ENCODE measurements around the gene TMEM176A. TPM values are rescaled to one million over a fixed set of nuclear protein-coding genes. Genes with fewer than 3 reads are reported as not detected.

TMEM176A gene
- total RNA-seq, 1 donor from 2014 or later = not detected

GRCh38 chr7:150791746-150792452 is 8.7 kb upstream of the TMEM176A start:
- Histone ChIP-seq H3K36me3 (ENCODE audit: insufficient read depth, low read length) (no peaks in the 10 kb centered on the region), H3K27ac (ENCODE audit: low read depth, low read length) (no peak overlapping the region), H3K4me2 (ENCODE audit: low read length) (no peak overlapping the region), H3K79me2 (ENCODE audit: insufficient read depth, low read length) (no peaks in the 10 kb centered on the region), H3K27me3 (ENCODE audit: insufficient read depth, low read length) (no peaks in the 10 kb centered on the region), H3K9me3 (ENCODE audit: insufficient read depth, low read depth, low read length) (no peaks in the 10 kb centered on the region), H2AFZ (ENCODE audit: low read depth, low read length) (no peak overlapping the region), H3K4me1 (ENCODE audit: insufficient read depth, low read length) (no peaks in the 10 kb centered on the region), H3K4me3 (ENCODE audit: insufficient read depth, low read depth, low read length) (no peak overlapping the region), H4K20me1 (ENCODE audit: insufficient read depth, low read length) (no peaks in the 10 kb centered on the region), H3K9ac (ENCODE audit: low read length) (no peak overlapping the region)
- DNase-seq (ENCODE audit: low read depth) (no peak), FAIRE-seq (no peak)
- Mint-ChIP-seq H3K36me3 (ENCODE audit: low read depth, unreplicated experiment) (peaks cover 2% of the 10 kb centered on the region), H3K4me3 (ENCODE audit: unreplicated experiment) (no peak overlapping the region), H3K27me3 (ENCODE audit: low read depth, unreplicated experiment) (peaks cover 34% of the 10 kb centered on the region), H3K9me3 (ENCODE audit: unreplicated experiment) (no peaks in the 10 kb centered on the region), H3K27ac (ENCODE audit: unreplicated experiment) (no peak overlapping the region), H3K4me1 (ENCODE audit: low read depth, unreplicated experiment) (no peaks in the 10 kb centered on the region)
- TF ChIP-seq CTCF (IDR thresholded peaks at IDR 0.05; ENCODE audit: insufficient read depth, low read depth, low read length) = no peak
- no peak for TF ChIP-seq EZH2 (IDR thresholded peaks at IDR 0.05; ENCODE audit: insufficient read depth, low read length)

- Histone ChIP-seq H2AFZ (ENCODE audit: low read depth, low read length) (no peak overlapping the region), H3K27me3 (ENCODE audit: insufficient read depth, low read length) (no peaks in the 10 kb centered on the region), H3K4me2 (ENCODE audit: low read length) (no peak overlapping the region), H3K9ac (ENCODE audit: low read length) (no peak overlapping the region), H3K4me1 (ENCODE audit: insufficient read depth, low read length) (no peaks in the 10 kb centered on the region), H3K36me3 (ENCODE audit: insufficient read depth, low read length) (no peaks in the 10 kb centered on the region), H3K79me2 (ENCODE audit: insufficient read depth, low read length) (no peaks in the 10 kb centered on the region), H4K20me1 (ENCODE audit: insufficient read depth, low read length) (no peaks in the 10 kb centered on the region), H3K4me3 (ENCODE audit: insufficient read depth, low read depth, low read length) (no peak overlapping the region), H3K27ac (ENCODE audit: low read depth, low read length) (no peak overlapping the region), H3K9me3 (ENCODE audit: insufficient read depth, low read depth, low read length) (no peaks in the 10 kb centered on the region)
- Mint-ChIP-seq H3K9me3 (ENCODE audit: unreplicated experiment) (no peaks in the 10 kb centered on the region), H3K4me1 (ENCODE audit: low read depth, unreplicated experiment) (no peaks in the 10 kb centered on the region), H3K36me3 (ENCODE audit: low read depth, unreplicated experiment) (no peaks in the 10 kb centered on the region), H3K4me3 (ENCODE audit: unreplicated experiment) (no peak overlapping the region), H3K27ac (ENCODE audit: unreplicated experiment) (no peak overlapping the region), H3K27me3 (ENCODE audit: low read depth, unreplicated experiment) (peaks cover 33% of the 10 kb centered on the region)
- no peak for DNase-seq (ENCODE audit: low read depth)
- TF ChIP-seq EZH2 (IDR thresholded peaks at IDR 0.05; ENCODE audit: insufficient read depth, low read length) (no peak), CTCF (IDR thresholded peaks at IDR 0.05; ENCODE audit: insufficient read depth, low read depth, low read length) (no peak)
- FAIRE-seq = no peak
Observed at GRCh38 chr7:150793569-150794238, 6.9 kb upstream of the TMEM176A start.

GRCh38 chr7:150797661-150798060 is 2.9 kb upstream of the TMEM176A start:
- no peak for TF ChIP-seq CTCF (IDR thresholded peaks at IDR 0.05; ENCODE audit: insufficient read depth, low read depth, low read length)
- no peak for TF ChIP-seq EZH2 (IDR thresholded peaks at IDR 0.05; ENCODE audit: insufficient read depth, low read length)
- Histone ChIP-seq H3K27me3 (ENCODE audit: insufficient read depth, low read length) (peaks cover 11% of the 10 kb centered on the region), H3K4me2 (ENCODE audit: low read length) (no peak overlapping the region), H4K20me1 (ENCODE audit: insufficient read depth, low read length) (no peaks in the 10 kb centered on the region), H3K27ac (ENCODE audit: low read depth, low read length) (no peak overlapping the region), H3K4me1 (ENCODE audit: insufficient read depth, low read length) (no peaks in the 10 kb centered on the region), H3K9ac (ENCODE audit: low read length) (no peak overlapping the region), H3K79me2 (ENCODE audit: insufficient read depth, low read length) (no peaks in the 10 kb centered on the region), H3K9me3 (ENCODE audit: insufficient read depth, low read depth, low read length) (no peaks in the 10 kb centered on the region), H2AFZ (ENCODE audit: low read depth, low read length) (no peak overlapping the region), H3K4me3 (ENCODE audit: insufficient read depth, low read depth, low read length) (no peak overlapping the region), H3K36me3 (ENCODE audit: insufficient read depth, low read length) (no peaks in the 10 kb centered on the region)
- H3K27me3 Mint-ChIP-seq (ENCODE audit: low read depth, unreplicated experiment) = peaks cover 37% of the 10 kb centered on the region
- H3K9me3 Mint-ChIP-seq (ENCODE audit: unreplicated experiment) = no peaks in the 10 kb centered on the region
- FAIRE-seq (no peak), DNase-seq (ENCODE audit: low read depth) (no peak)
- no peaks in the 10 kb centered on the region for H3K36me3 Mint-ChIP-seq (ENCODE audit: low read depth, unreplicated experiment)
- H3K27ac Mint-ChIP-seq (ENCODE audit: unreplicated experiment) = no peak overlapping the region
- H3K4me3 Mint-ChIP-seq (ENCODE audit: unreplicated experiment) = no peak overlapping the region
- H3K4me1 Mint-ChIP-seq (ENCODE audit: low read depth, unreplicated experiment) = no peaks in the 10 kb centered on the region

Measured in astrocyte (in vitro differentiated cells and primary cell).